H1 (cell line): ENCODE data around the gene MESD. TPM values are rescaled to one million over a fixed set of nuclear protein-coding genes. Genes with fewer than 3 reads are reported as not detected.

Experiments used
- KDM4A ChIP-seq: IDR thresholded peaks from one replicate; pipeline ENCODE4 v1.7.1; 2012; ENCODE audit warnings: low read depth, mild to moderate bottlenecking, moderate library complexity, low read length, inconsistent platforms; ENCODE audit not compliant: severe bottlenecking
- MAX ChIP-seq: IDR thresholded peaks from 2 replicates; pipeline ENCODE4 v1.6.1; 2012; ENCODE audit warnings: inconsistent platforms
- polyA plus RNA-seq, 7 experiments: library from polyadenylated mRNA; depleted of rRNA in 3 of 7; stranded (reverse) in 5 of 7; unstranded in 2 of 7; fragments of >200 nt in 5 of 7; fragments of 200-250 nt in 2 of 7; gene quantifications; 1 replicate in 5 of 7; 2 replicates in 1 of 7; 4 replicates in 1 of 7; pipeline versions ENCODE4 v1.2.1 to v1.2.3, GENCODE V29; 2011 to 2013; ENCODE audit warnings: missing spikeins in 2 of 7, mixed read lengths in 2 of 7
- total RNA-seq: library from RNA; stranded (reverse); fragmentation: NEBNext Ultra II Directional; extraction: Animal tissue kit (Norgen Biotek cat#: 25700); gene quantifications from 2 replicates; pipeline ENCODE4 v1.2.1, GENCODE V29; 2021

The MESD gene
- total and polyA plus RNA-seq, 2 of the 8 experiments (the other 6 are each of a cell fraction or from before 2014, with no cell fraction given): 11.0 to 28.3 TPM

- peak; percentile 77 for TF ChIP-seq MAX
- no peak for TF ChIP-seq KDM4A
Measured at GRCh38 chr15:81023483-81024264, 34.1 kb upstream of the MESD start (continued).
